ENCODE measurements around the gene RYK. TPM values are rescaled to one million over a fixed set of nuclear protein-coding genes. Genes with fewer than 3 reads are reported as not detected.
"Not testable (repeated sequence)": the region's sequence is repeated elsewhere in the genome, so short reads cannot be mapped to it uniquely, and the experiment has no call there.

The RYK gene
- total RNA-seq, 4 donors from 2014 or later, result 54.3 to 225 (median 138) TPM

DNA sequence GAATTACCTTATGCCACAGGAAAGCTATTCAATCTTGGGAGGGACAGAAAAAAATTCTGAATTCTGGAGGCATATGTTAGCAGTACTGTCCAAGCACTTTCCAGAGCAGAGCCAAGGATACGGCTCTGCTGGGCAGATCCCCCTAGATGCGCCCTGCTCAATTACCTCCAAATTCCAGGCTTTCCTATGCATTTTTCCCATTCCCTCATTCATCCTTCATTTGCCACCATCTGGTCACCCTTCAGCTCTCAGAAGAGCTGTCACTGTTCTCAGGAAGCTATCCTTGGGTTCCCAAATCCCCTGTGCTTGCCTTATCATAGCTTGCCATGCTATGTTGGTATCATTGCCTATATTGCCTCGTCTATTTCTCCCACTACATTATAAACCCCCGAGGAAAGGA is 45.2 kb downstream of the RYK start:
- intact Hi-C loops (cut with DNase I; ENCODE audit: low total_unique reads), result loop anchor here (10.0 kb wide), 1 partner anchor 269 kb away; no protein-coding TSS in a partner anchor
- no peaks in the 10 kb centered on the region for H3K9me3 ChIP-seq
- no peak overlapping the region for H3K4me3 ChIP-seq
- no peak overlapping the region for H3K27ac ChIP-seq
- no peak for DNase-seq
- no peaks in the 10 kb centered on the region for H3K27me3 ChIP-seq
- no peaks in the 10 kb centered on the region for H3K36me3 ChIP-seq
- no peak for TF ChIP-seq POLR2A (IDR thresholded peaks at IDR 0.05)
- TF ChIP-seq, protein P1, sequence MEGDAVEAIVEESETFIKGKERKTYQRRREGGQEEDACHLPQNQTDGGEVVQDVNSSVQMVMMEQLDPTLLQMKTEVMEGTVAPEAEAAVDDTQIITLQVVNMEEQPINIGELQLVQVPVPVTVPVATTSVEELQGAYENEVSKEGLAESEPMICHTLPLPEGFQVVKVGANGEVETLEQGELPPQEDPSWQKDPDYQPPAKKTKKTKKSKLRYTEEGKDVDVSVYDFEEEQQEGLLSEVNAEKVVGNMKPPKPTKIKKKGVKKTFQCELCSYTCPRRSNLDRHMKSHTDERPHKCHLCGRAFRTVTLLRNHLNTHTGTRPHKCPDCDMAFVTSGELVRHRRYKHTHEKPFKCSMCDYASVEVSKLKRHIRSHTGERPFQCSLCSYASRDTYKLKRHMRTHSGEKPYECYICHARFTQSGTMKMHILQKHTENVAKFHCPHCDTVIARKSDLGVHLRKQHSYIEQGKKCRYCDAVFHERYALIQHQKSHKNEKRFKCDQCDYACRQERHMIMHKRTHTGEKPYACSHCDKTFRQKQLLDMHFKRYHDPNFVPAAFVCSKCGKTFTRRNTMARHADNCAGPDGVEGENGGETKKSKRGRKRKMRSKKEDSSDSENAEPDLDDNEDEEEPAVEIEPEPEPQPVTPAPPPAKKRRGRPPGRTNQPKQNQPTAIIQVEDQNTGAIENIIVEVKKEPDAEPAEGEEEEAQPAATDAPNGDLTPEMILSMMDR (IDR thresholded peaks at IDR 0.05), result no peak
- no peaks in the 10 kb centered on the region for H3K4me1 ChIP-seq

DNA sequence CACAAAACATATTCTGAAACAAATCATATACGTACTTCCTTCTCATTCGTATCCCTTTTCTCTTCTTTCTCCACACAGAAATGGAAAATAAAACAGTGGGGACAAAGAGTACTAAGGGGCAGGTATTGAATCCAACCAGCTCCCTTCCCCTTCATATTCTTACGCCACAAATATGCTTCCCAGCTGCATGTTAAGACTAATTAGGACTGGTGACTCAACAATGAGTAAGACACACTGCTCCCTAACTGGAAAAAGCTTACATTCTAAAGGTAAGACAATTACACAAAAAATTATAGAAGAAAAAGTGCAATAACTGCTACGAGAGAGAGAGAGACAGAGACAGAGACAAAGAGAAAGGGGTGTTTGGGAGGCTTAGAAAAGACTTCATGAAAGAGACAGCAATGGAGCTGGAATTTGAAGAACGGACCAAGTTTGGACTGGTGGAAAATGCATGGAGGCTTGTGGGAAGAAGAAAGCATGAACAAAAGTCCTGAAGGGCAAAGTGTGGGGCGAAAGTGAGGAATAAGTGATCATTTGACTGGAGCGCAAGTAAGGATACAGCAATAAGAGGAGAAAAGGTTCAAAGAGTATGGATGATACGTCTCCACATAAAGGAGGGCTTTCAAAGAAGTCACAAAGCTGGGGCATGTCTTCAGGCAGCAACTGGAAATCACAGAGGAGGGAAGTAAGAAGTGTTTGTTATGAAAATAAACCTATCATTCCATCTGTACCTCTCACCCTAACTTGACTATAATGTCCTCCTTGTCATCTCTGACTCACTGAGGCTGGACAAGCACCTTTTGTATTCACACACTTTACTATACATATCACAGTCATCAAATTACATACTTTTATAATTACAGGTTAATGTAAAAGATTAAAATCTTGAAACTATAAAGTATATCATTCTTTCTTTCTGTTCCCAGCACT is 49.2 kb downstream of the RYK start:
- DNase-seq, result no peak
- Histone ChIP-seq H3K4me1 (no peaks in the 10 kb centered on the region), H3K4me3 (no peak overlapping the region), H3K27ac (no peak overlapping the region), H3K36me3 (no peaks in the 10 kb centered on the region), H3K9me3 (no peaks in the 10 kb centered on the region), H3K27me3 (no peaks in the 10 kb centered on the region)
- TF ChIP-seq, protein P1 (IDR thresholded peaks at IDR 0.05), result no peak
- no peak for TF ChIP-seq POLR2A (IDR thresholded peaks at IDR 0.05)
- intact Hi-C loops (cut with DNase I; ENCODE audit: low total_unique reads), result loop anchor here (10.0 kb wide), 1 partner anchor 273 kb away; no protein-coding TSS in a partner anchor

DNA sequence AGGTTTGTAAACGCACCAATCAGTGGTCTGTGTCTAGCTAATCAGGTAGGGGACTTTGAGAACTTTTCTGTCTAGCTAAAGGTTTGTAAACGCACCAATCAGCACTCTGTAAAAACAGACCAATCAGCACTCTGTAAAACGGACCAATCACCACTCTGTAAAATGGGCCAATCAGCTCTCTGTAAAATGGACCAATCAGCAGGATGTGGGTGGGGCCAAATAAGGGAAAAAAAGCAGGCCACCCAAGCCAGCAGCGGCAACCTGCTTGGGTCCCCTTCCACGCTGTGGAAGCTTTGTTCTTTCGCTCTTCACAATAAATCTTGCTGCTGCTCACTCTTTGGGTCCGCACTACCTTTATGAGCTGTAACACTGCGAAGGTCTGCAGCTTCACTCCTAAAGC is 50.8 kb downstream of the RYK start:
- intact Hi-C loops (cut with DNase I; ENCODE audit: low total_unique reads), result loop anchor here (10.0 kb wide), 1 partner anchor 275 kb away; no protein-coding TSS in a partner anchor
- not testable (repeated sequence) for H3K36me3 ChIP-seq, H3K9me3 ChIP-seq, H3K27me3 ChIP-seq, H3K27ac ChIP-seq, H3K4me3 ChIP-seq, DNase-seq, H3K4me1 ChIP-seq

DNA sequence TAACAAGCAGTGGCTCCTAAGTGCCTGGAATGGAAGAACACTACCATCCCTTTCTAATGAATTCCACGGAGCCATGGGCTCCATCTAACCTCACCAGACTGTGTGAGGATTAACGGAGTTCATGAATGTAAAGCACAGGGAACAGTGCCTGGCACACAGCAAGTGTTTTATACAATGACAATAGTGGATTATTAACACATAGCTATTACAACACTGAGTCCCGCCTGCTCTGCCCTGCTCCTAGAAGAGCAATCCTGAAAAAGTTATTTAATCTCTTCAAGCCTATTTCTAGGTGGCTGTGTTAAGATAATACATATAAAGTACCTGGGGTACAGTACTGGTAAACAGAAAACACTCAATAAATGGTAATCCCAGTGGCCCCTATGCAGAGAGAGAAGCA is 51.4 kb downstream of the RYK start:
- DNase-seq, result no peak
- TF ChIP-seq, protein P1 (IDR thresholded peaks at IDR 0.05), result no peak
- TF ChIP-seq POLR2A (IDR thresholded peaks at IDR 0.05), result no peak
- Histone ChIP-seq H3K36me3 (no peaks in the 10 kb centered on the region), H3K4me1 (no peaks in the 10 kb centered on the region), H3K9me3 (no peaks in the 10 kb centered on the region), H3K27ac (no peak overlapping the region), H3K4me3 (no peak overlapping the region), H3K27me3 (no peaks in the 10 kb centered on the region)
- intact Hi-C loops (cut with DNase I; ENCODE audit: low total_unique reads), result no loop called here

DNA sequence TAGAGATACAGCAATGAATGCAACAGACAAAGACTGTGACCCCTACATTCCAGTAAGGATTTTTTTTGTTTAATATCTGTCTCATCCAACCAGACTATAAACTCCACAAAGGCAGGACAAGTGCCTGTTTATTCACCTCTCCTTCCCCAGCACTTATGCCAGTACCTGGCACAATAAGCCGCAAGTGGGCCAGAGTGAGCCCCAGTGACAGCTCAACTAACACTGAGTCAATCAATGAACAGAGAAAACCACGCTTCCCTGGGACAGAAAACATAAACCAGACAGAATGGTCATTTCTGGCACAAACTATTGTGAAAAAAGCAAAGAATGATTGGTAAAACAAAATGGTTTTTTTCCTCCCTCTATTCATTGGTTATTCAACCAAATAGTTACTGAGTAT is 52.2 kb downstream of the RYK start:
- Histone ChIP-seq H3K9me3 (no peaks in the 10 kb centered on the region), H3K36me3 (no peaks in the 10 kb centered on the region), H3K4me1 (no peaks in the 10 kb centered on the region), H3K27ac (no peak overlapping the region), H3K4me3 (no peak overlapping the region), H3K27me3 (no peaks in the 10 kb centered on the region)
- no peak for TF ChIP-seq POLR2A (IDR thresholded peaks at IDR 0.05)
- TF ChIP-seq, protein P1 (IDR thresholded peaks at IDR 0.05), result no peak
- DNase-seq, result no peak
- intact Hi-C loops (cut with DNase I; ENCODE audit: low total_unique reads), result no loop called here
